H9 (cell line): Measurements from ENCODE around the gene CDH13. TPM values are rescaled to one million over a fixed set of nuclear protein-coding genes. Genes with fewer than 3 reads are reported as not detected.

Experiments
- DNase-seq: peaks from one replicate; pipeline ENCODE4 v3.0.0-alpha.2; 2017
- H2AFZ ChIP-seq: one replicate; pipeline ENCODE4 v1.6.1; 2013; ENCODE audit warnings: mild to moderate bottlenecking, low read length, control low read depth, moderate library complexity
- H2AK5ac ChIP-seq: 2 replicates; pipeline ENCODE4 v1.6.1; 2013; ENCODE audit warnings: low read length, control low read depth, mixed read lengths; ENCODE audit not compliant: insufficient read length
- H2BK120ac ChIP-seq: one replicate; pipeline ENCODE4 v1.6.1; 2013; ENCODE audit warnings: low read depth, mild to moderate bottlenecking, low read length, control low read depth, inconsistent platforms; ENCODE audit not compliant: poor library complexity, severe bottlenecking
- H2BK12ac ChIP-seq: 2 replicates; pipeline ENCODE4 v1.6.1; 2013; ENCODE audit warnings: low read length, control low read depth, mixed read lengths, low read depth; ENCODE audit not compliant: insufficient read length
- H2BK15ac ChIP-seq: 2 replicates; pipeline ENCODE4 v1.6.1; 2013; ENCODE audit warnings: low read depth, low read length, control low read depth
- H2BK20ac ChIP-seq: one replicate; pipeline ENCODE4 v1.6.1; 2013; ENCODE audit warnings: low read depth, mild to moderate bottlenecking, low read length, control low read depth, inconsistent platforms; ENCODE audit not compliant: poor library complexity, severe bottlenecking
- H2BK5ac ChIP-seq: 2 replicates; pipeline ENCODE4 v1.6.1; 2013; ENCODE audit warnings: low read length, control low read depth, mixed read lengths; ENCODE audit not compliant: insufficient read length
- H3K14ac ChIP-seq: 2 replicates; pipeline ENCODE4 v1.6.1; 2013; ENCODE audit warnings: low read length, control low read depth; ENCODE audit not compliant: insufficient read depth
- H3K18ac ChIP-seq: 2 replicates; pipeline ENCODE4 v1.6.1; 2013; ENCODE audit warnings: low read depth, mild to moderate bottlenecking, mixed read lengths, low read length, control low read depth; ENCODE audit not compliant: insufficient read length
- H3K23ac ChIP-seq: 2 replicates; pipeline ENCODE4 v1.6.1; 2013; ENCODE audit warnings: low read length, control low read depth, mixed read lengths, low read depth; ENCODE audit not compliant: insufficient read length
- H3K23me2 ChIP-seq: 2 replicates; pipeline ENCODE4 v1.6.1; 2013; ENCODE audit warnings: low read depth, mild to moderate bottlenecking, mixed read lengths, low read length, control low read depth; ENCODE audit not compliant: insufficient read length, poor library complexity, severe bottlenecking
- H3K27ac ChIP-seq: 2 replicates; pipeline ENCODE4 v1.5.1; 2013; ENCODE audit warnings: low read length, control low read depth, mixed read lengths, low read depth; ENCODE audit not compliant: insufficient read length
- H3K27me3 ChIP-seq: 2 replicates; pipeline ENCODE4 v1.6.1; 2013; ENCODE audit warnings: low read length, control low read depth, inconsistent platforms; ENCODE audit not compliant: insufficient read depth
- H3K4ac ChIP-seq: 2 replicates; pipeline ENCODE4 v1.6.1; 2013; ENCODE audit warnings: low read depth, mild to moderate bottlenecking, control low read depth, inconsistent platforms, low read length, moderate library complexity
- H3K4me1 ChIP-seq: 2 replicates; pipeline ENCODE4 v1.6.1; 2013; ENCODE audit warnings: low read length, control low read depth, inconsistent platforms; ENCODE audit not compliant: insufficient read depth
- H3K4me2 ChIP-seq: 2 replicates; pipeline ENCODE4 v1.6.1; 2013; ENCODE audit warnings: low read length, control low read depth, mixed read lengths; ENCODE audit not compliant: insufficient read length, insufficient read depth
- H3K56ac ChIP-seq: 2 replicates; pipeline ENCODE4 v1.6.1; 2013; ENCODE audit warnings: low read depth, mild to moderate bottlenecking, mixed read lengths, low read length, control low read depth; ENCODE audit not compliant: insufficient read length
- H3K79me1 ChIP-seq: 2 replicates; pipeline ENCODE4 v1.6.1; 2013; ENCODE audit warnings: low read depth, mild to moderate bottlenecking, moderate library complexity, low read length, control low read depth, inconsistent platforms; ENCODE audit not compliant: insufficient read depth, poor library complexity, severe bottlenecking
- H3K79me2 ChIP-seq: 2 replicates; pipeline ENCODE4 v1.6.1; 2013; ENCODE audit warnings: low read length, control low read depth, inconsistent platforms; ENCODE audit not compliant: insufficient read depth
- H3K9ac ChIP-seq: 2 replicates; pipeline ENCODE4 v1.6.1; 2013; ENCODE audit warnings: low read length, control low read depth, mixed read lengths; ENCODE audit not compliant: insufficient read length; ENCODE audit errors: extremely low read depth
- H3K9me3 ChIP-seq: one replicate; pipeline ENCODE4 v1.6.1; 2013; ENCODE audit warnings: low read depth, low read length, inconsistent platforms; ENCODE audit not compliant: control insufficient read depth
- H3T11ph ChIP-seq: one replicate; pipeline ENCODE4 v1.6.1; 2013; ENCODE audit warnings: mild to moderate bottlenecking, low read length, control low read depth, inconsistent platforms
- H4K20me1 ChIP-seq: one replicate; pipeline ENCODE4 v1.6.1; 2013; ENCODE audit not compliant: control insufficient read depth, insufficient read length, insufficient read depth
- H4K5ac ChIP-seq: 2 replicates; pipeline ENCODE4 v1.6.1; 2013; ENCODE audit warnings: low read depth, mild to moderate bottlenecking, mixed read lengths, low read length, control low read depth; ENCODE audit not compliant: insufficient read length
- H4K8ac ChIP-seq: replicated peaks from 2 replicates; pipeline ENCODE4 v1.6.1; 2013; ENCODE audit warnings: low read length, control low read depth, mixed read lengths, low read depth; ENCODE audit not compliant: insufficient read length
- H4K91ac ChIP-seq: 2 replicates; pipeline ENCODE4 v1.6.1; 2013; ENCODE audit warnings: low read depth, mild to moderate bottlenecking, moderate library complexity, mixed read lengths, low read length, control low read depth; ENCODE audit not compliant: insufficient read length
- H3K27ac Mint-ChIP-seq, 3 experiments: 2 replicates in 2 of 3; 3 replicates in 1 of 3; pipeline ENCODE4 v1.8.0; 2020 to 2021; ENCODE audit warnings: mixed read lengths in 3 of 3, mild to moderate bottlenecking in 1 of 3, moderate library complexity in 1 of 3
- H3K27me3 Mint-ChIP-seq: 2 replicates; pipeline ENCODE4 v1.8.0; 2021; ENCODE audit warnings: low read depth, mild to moderate bottlenecking, moderate library complexity, mixed read lengths
- H3K36me3 Mint-ChIP-seq, 3 experiments: 2 replicates in 2 of 3; 3 replicates in 1 of 3; pipeline ENCODE4 v1.8.0; 2020 to 2021; ENCODE audit warnings: low read depth in 3 of 3, mixed read lengths in 3 of 3; ENCODE audit not compliant: insufficient read depth in 1 of 3
- H3K4me1 Mint-ChIP-seq, 2 experiments: 2 replicates each; pipeline ENCODE4 v1.8.0; 2020; ENCODE audit warnings: mixed read lengths in 2 of 2
- H3K4me3 Mint-ChIP-seq, 2 experiments: 2 replicates in 1 of 2; 3 replicates in 1 of 2; pipeline ENCODE4 v1.8.0; 2020 to 2021; ENCODE audit warnings: mild to moderate bottlenecking in 2 of 2, mixed read lengths in 2 of 2, moderate library complexity in 1 of 2
- H3K9me3 Mint-ChIP-seq, 2 experiments: 2 replicates in 1 of 2; 3 replicates in 1 of 2; pipeline ENCODE4 v1.8.0; 2020; ENCODE audit warnings: mild to moderate bottlenecking in 2 of 2, mixed read lengths in 2 of 2, moderate library complexity in 1 of 2
- CTCF ChIP-seq: fragments of 200-600 bp; sonication (generic); conservative IDR thresholded peaks from 3 replicates; pipeline ENCODE4 v1.8.0; 2021; ENCODE audit warnings: antibody characterized with exemption, mild to moderate bottlenecking
- WGBS: extraction: QIAGEN DNeasy Blood & Tissue Kit; methylation state at CpG from one replicate; pipeline ENCODE4 v1.1.7; 2013; ENCODE audit warnings: missing lambda C conversion rate, low lambda C conversion rate, mixed read lengths; ENCODE audit not compliant: insufficient read length; ENCODE audit errors: extremely low coverage; 5-methylcytosine and 5-hydroxymethylcytosine counted together
- total RNA-seq: library from RNA; stranded (reverse); gene quantifications from 2 replicates; pipeline ENCODE4 v1.2.1, GENCODE V29; 2021

Gene CDH13
- total RNA-seq, 1 experiment from 2014 or later: 1.5 TPM

- WGBS: no CpG with 5 or more reads among the region's 3 CpGs
- Histone ChIP-seq H3K79me2 (no peaks in the 10 kb centered on the region), H3K9ac (no peak overlapping the region), H3K4me2 (no peak overlapping the region), H3K23ac (no peak overlapping the region), H4K91ac (no peak overlapping the region), H3K14ac (no peak overlapping the region), H2BK12ac (no peak overlapping the region), H4K5ac (no peak overlapping the region), H3K27me3 (no peaks in the 10 kb centered on the region), H3K4ac (no peak overlapping the region), H3K23me2 (no peaks in the 10 kb centered on the region), H2BK20ac (no peak overlapping the region), H3K18ac (no peak overlapping the region), H3K9me3 (no peaks in the 10 kb centered on the region), H3K79me1 (no peaks in the 10 kb centered on the region), H2BK5ac (no peak overlapping the region), H2BK120ac (no peak overlapping the region), H4K20me1 (no peaks in the 10 kb centered on the region), H2BK15ac (no peak overlapping the region), H2AFZ (no peak overlapping the region), H2AK5ac (no peak overlapping the region), H3T11ph (no peak overlapping the region), H3K4me1 (no peaks in the 10 kb centered on the region), H3K56ac (no peak overlapping the region), H4K8ac (no peak overlapping the region), H3K27ac (no peak overlapping the region)
- Mint-ChIP-seq H3K27me3 (peaks cover 12% of the 10 kb centered on the region), H3K36me3 (no peaks in the 10 kb centered on the region), H3K9me3 (no peaks in the 10 kb centered on the region), H3K27ac (no peak overlapping the region), H3K4me1 (no peaks in the 10 kb centered on the region), H3K4me3 (no peak overlapping the region)
- DNase-seq: no peak
- TF ChIP-seq CTCF: no peak
Observed at GRCh38 chr16:83443972-83444371, 817.2 kb downstream of the CDH13 start.
